Loucy (cell line): ENCODE results near the gene ZNG1A.
"Not testable (repeated sequence)": the region's sequence is repeated elsewhere in the genome, so short reads cannot be mapped to it uniquely, and the experiment has no call there.

ENCODE experiments used
- EZH2phosphoT487 ChIP-seq: fragments of 200-600 bp; IDR thresholded peaks from 2 replicates; pipeline ENCODE4 v1.6.1; 2018; ENCODE audit warnings: antibody characterized with exemption, mild to moderate bottlenecking, moderate library complexity, borderline replicate concordance
- TF ChIP-seq, protein P1 (sequence below): fragments of 200-600 bp; sonication (generic); conservative IDR thresholded peaks from 2 replicates; pipeline ENCODE4 v1.5.1; 2014; ENCODE audit warnings: mild to moderate bottlenecking, antibody characterized with exemption, low read length

DNA sequence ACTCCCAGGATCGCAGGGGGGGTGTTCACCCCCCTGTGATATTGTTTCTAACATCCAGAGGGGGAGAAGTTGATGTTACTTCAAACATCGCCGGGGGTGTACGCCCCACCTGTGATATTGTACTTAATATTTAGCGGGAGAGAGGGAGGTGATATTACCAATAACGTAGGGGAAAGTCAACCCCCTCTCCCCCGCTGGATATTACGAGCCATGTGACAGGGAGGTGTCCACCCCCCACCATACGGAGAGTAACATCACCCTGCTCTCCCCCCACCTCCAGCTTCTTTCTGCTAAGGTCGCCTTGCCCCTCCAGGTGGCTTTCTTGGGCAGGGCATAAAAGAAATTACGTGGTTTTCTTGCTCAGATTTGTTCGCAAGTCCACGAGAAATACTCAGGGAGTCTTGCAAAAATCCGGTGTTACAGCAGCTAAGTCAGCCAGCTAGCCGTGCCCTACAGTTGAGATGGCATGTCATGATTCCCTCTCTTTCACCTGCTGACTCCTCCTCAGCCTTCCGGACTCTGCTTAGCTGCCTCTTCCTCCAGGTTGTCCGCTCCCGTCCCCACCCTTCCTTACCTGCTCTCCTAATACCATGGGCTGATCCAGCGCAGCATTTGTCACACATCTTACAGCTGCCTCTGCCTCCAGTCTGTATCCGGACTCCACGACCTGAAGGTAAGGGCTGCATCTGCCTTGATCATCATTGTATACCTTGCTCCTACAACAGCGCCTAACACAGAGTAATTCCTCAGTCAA lies 69.9 kb downstream of the ZNG1A start:
- TF ChIP-seq, protein P1, sequence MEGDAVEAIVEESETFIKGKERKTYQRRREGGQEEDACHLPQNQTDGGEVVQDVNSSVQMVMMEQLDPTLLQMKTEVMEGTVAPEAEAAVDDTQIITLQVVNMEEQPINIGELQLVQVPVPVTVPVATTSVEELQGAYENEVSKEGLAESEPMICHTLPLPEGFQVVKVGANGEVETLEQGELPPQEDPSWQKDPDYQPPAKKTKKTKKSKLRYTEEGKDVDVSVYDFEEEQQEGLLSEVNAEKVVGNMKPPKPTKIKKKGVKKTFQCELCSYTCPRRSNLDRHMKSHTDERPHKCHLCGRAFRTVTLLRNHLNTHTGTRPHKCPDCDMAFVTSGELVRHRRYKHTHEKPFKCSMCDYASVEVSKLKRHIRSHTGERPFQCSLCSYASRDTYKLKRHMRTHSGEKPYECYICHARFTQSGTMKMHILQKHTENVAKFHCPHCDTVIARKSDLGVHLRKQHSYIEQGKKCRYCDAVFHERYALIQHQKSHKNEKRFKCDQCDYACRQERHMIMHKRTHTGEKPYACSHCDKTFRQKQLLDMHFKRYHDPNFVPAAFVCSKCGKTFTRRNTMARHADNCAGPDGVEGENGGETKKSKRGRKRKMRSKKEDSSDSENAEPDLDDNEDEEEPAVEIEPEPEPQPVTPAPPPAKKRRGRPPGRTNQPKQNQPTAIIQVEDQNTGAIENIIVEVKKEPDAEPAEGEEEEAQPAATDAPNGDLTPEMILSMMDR = not testable (repeated sequence)
- TF ChIP-seq EZH2phosphoT487 = not testable (repeated sequence)
